HepG2 (cell line): ENCODE measurements around the gene TNNI2. TPM values are rescaled to one million over a fixed set of nuclear protein-coding genes. Genes with fewer than 3 reads are reported as not detected.
A peak's percentile ranks its signal among the peaks of the same experiment; 100 is the strongest.

ENCODE experiments used
- ATF2 ChIP-seq: sonication (generic); formaldehyde crosslinking; IDR thresholded peaks from 2 replicates; pipeline ENCODE4 v1.4.0; 2020; ENCODE audit warnings: missing genetic modification reagents
- ATF7 ChIP-seq, 2 experiments: fragments of 450-650 bp in 1 of 2; sonication (generic) in 1 of 2; formaldehyde crosslinking in 1 of 2; IDR thresholded peaks; 2 replicates each; pipeline versions ENCODE4 v1.4.0 to v1.6.1; 2016 to 2020; ENCODE audit warnings: antibody characterized with exemption in 1 of 2, mild to moderate bottlenecking in 1 of 2, missing genetic modification reagents in 1 of 2
- CBX1 ChIP-seq: IDR thresholded peaks from one replicate; pipeline ENCODE4 v1.6.1; 2016; ENCODE audit warnings: antibody characterized with exemption, low read depth
- FOXP4 ChIP-seq: sonication (generic); formaldehyde crosslinking; IDR thresholded peaks from 2 replicates; pipeline ENCODE4 v1.4.0; 2020; ENCODE audit warnings: missing genetic modification reagents
- HIVEP1 ChIP-seq: sonication (generic); formaldehyde crosslinking; IDR thresholded peaks from 2 replicates; pipeline ENCODE4 v1.4.0; 2020; ENCODE audit warnings: mild to moderate bottlenecking, missing genetic modification reagents
- IKZF4 ChIP-seq: sonication (generic); formaldehyde crosslinking; IDR thresholded peaks from 2 replicates; pipeline ENCODE4 v1.5.1; 2020; ENCODE audit warnings: borderline replicate concordance, mild to moderate bottlenecking, low read depth, missing genetic modification reagents; ENCODE audit errors: not compliant biosample characterization
- MEIS1 ChIP-seq: sonication (generic); formaldehyde crosslinking; IDR thresholded peaks from 2 replicates; pipeline ENCODE4 v1.9.0; 2021; ENCODE audit warnings: mild to moderate bottlenecking, missing genetic modification reagents, moderate library complexity, borderline replicate concordance
- MTF1 ChIP-seq: sonication (generic); formaldehyde crosslinking; IDR thresholded peaks from 2 replicates; pipeline ENCODE4 v1.5.0; 2020; ENCODE audit warnings: missing genetic modification reagents
- MXD4 ChIP-seq: IDR thresholded peaks from 2 replicates; pipeline ENCODE4 v1.6.1; 2016; ENCODE audit warnings: mild to moderate bottlenecking, missing biosample characterization, missing genetic modification reagents
- NCOA2 ChIP-seq: sonication (generic); formaldehyde crosslinking; IDR thresholded peaks from 2 replicates; pipeline ENCODE4 v1.8.0; 2022; ENCODE audit warnings: inconsistent platforms
- NFIB ChIP-seq: sonication (generic); formaldehyde crosslinking; IDR thresholded peaks from 2 replicates; pipeline ENCODE4 v1.9.0; 2021; ENCODE audit warnings: missing genetic modification reagents, mild to moderate bottlenecking, borderline replicate concordance
- PATZ1 ChIP-seq: sonication (generic); formaldehyde crosslinking; IDR thresholded peaks from 2 replicates; pipeline ENCODE4 v1.4.0; 2020; ENCODE audit warnings: missing genetic modification reagents
- RBFOX2 ChIP-seq: fragments of 200-400 bp; formaldehyde crosslinking; IDR thresholded peaks from 2 replicates; pipeline ENCODE4 v1.6.1; 2017; ENCODE audit warnings: low read depth, mild to moderate bottlenecking, low read length
- SALL1 ChIP-seq: sonication (generic); formaldehyde crosslinking; IDR thresholded peaks from 2 replicates; pipeline ENCODE4 v1.8.0; 2022; ENCODE audit warnings: mild to moderate bottlenecking, missing genetic modification reagents
- SAP130 ChIP-seq: IDR thresholded peaks from 2 replicates; pipeline ENCODE4 v1.6.1; 2016; ENCODE audit warnings: low read depth
- SP4 ChIP-seq: sonication (generic); formaldehyde crosslinking; IDR thresholded peaks from 2 replicates; pipeline ENCODE4 v1.8.1; 2023; ENCODE audit warnings: mild to moderate bottlenecking, missing genetic modification reagents
- SP5 ChIP-seq: IDR thresholded peaks from 2 replicates; pipeline ENCODE4 v1.6.1; 2016; ENCODE audit warnings: low read depth, borderline replicate concordance
- SRSF1 ChIP-seq: fragments of 200-400 bp; formaldehyde crosslinking; optimal IDR thresholded peaks from 2 replicates; pipeline ENCODE3; 2017; ENCODE audit warnings: mild to moderate bottlenecking, low read depth, low read length, moderate library complexity
- ZHX1 ChIP-seq: sonication (generic); formaldehyde crosslinking; IDR thresholded peaks from 2 replicates; pipeline ENCODE4 v1.8.1; 2022; ENCODE audit warnings: low read depth, mild to moderate bottlenecking, missing genetic modification reagents
- ZNF274 ChIP-seq: sonication (generic); formaldehyde crosslinking; IDR thresholded peaks from 2 replicates; pipeline ENCODE4 v1.5.1; 2020; ENCODE audit warnings: mild to moderate bottlenecking, missing genetic modification reagents
- ZNF792 ChIP-seq: IDR thresholded peaks from 2 replicates; pipeline ENCODE4 v1.6.1; 2016
- polyA plus RNA-seq, 8 experiments: library from polyadenylated mRNA; depleted of rRNA in 3 of 8; stranded (reverse) in 7 of 8; unstranded in 1 of 8; fragments of >200 nt; fragmentation: Illumina TruSeq in 4 of 8; extraction: Trizol in 4 of 8; gene quantifications; 2 replicates each; pipeline versions ENCODE4 v1.2.1 to v1.2.3, GENCODE V29; 2011 to 2016; ENCODE audit warnings: low read depth in 4 of 8, missing spikeins in 1 of 8, mixed read lengths in 1 of 8; ENCODE audit not compliant: insufficient read depth in 1 of 8
- total RNA-seq, 5 experiments: library from RNA; depleted of rRNA; stranded (reverse); fragments of >200 nt; fragmentation: Illumina TruSeq; extraction: Trizol; gene quantifications; 2 replicates each; pipeline ENCODE4 v1.2.3, GENCODE V29; 2016; ENCODE audit warnings: low read depth in 1 of 5
- TF ChIP-seq, protein P1 (sequence below): sonication (generic); formaldehyde crosslinking; IDR thresholded peaks from 2 replicates; pipeline ENCODE4 v1.4.0; 2020; ENCODE audit warnings: mild to moderate bottlenecking, missing genetic modification reagents

Gene TNNI2
- total and polyA plus RNA-seq, 2 of the 13 experiments (the other 11 are each of a cell fraction or from before 2014, with no cell fraction given) = 7.2 to 12.0 TPM

- TF ChIP-seq ZHX1 (CRISPR knock-in tag) (0 out of 2 replicates have a peak, but pooled peaks have one; percentile 13), IKZF4 (CRISPR knock-in tag) (no peak), SP5 (CRISPR knock-in tag) (no peak), HIVEP1 (CRISPR knock-in tag) (0 out of 2 replicates have a peak, but pooled peaks have one; percentile 45), ZNF274 (peak; percentile 64; the same call in 1 of the 2 replicates), NCOA2 (CRISPR knock-in tag) (no peak), SAP130 (CRISPR knock-in tag) (peak; percentile 27), SALL1 (CRISPR knock-in tag) (peak; percentile 10; the same call in 1 of the 2 replicates), ATF2 (CRISPR knock-in tag) (0 out of 2 replicates have a peak, but pooled peaks have one; percentile 21), NFIB (CRISPR knock-in tag) (no peak), SRSF1 (peak; percentile 42), ATF7 (IDR thresholded peaks at IDR 0.05) (no peak), ATF7 (CRISPR knock-in tag; IDR thresholded peaks at IDR 0.05) (no peak), ZNF792 (CRISPR knock-in tag) (no peak), RBFOX2 (peak; percentile 38; the same call in 1 of the 2 replicates), PATZ1 (CRISPR knock-in tag) (peak; percentile 38), SP4 (CRISPR knock-in tag) (no peak), MTF1 (CRISPR knock-in tag) (no peak), MXD4 (CRISPR knock-in tag) (0 out of 2 replicates have a peak, but pooled peaks have one; percentile 8), FOXP4 (CRISPR knock-in tag) (no peak), CBX1 (no peak), MEIS1 (CRISPR knock-in tag) (no peak)
- TF ChIP-seq, protein P1, sequence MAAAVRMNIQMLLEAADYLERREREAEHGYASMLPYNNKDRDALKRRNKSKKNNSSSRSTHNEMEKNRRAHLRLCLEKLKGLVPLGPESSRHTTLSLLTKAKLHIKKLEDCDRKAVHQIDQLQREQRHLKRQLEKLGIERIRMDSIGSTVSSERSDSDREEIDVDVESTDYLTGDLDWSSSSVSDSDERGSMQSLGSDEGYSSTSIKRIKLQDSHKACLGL (CRISPR knock-in tag) = peak; percentile 48; the same call in 1 of the 2 replicates
Measured at GRCh38 chr11:1826552-1827094, 12.2 kb upstream of the TNNI2 start (continued).
